HG02623 (cell line): Measurements from ENCODE around the gene RHOV.
"Not testable (repeated sequence)": the region's sequence is repeated elsewhere in the genome, so short reads cannot be mapped to it uniquely, and the experiment has no call there.

Source experiments
- ATAC-seq: cut with Tn5 transposase; IDR thresholded peaks from one replicate; pipeline ENCODE4 v1.9.1; 2021; ENCODE audit warnings: moderate library complexity; ENCODE audit not compliant: unreplicated experiment

The RHOV gene

DNA sequence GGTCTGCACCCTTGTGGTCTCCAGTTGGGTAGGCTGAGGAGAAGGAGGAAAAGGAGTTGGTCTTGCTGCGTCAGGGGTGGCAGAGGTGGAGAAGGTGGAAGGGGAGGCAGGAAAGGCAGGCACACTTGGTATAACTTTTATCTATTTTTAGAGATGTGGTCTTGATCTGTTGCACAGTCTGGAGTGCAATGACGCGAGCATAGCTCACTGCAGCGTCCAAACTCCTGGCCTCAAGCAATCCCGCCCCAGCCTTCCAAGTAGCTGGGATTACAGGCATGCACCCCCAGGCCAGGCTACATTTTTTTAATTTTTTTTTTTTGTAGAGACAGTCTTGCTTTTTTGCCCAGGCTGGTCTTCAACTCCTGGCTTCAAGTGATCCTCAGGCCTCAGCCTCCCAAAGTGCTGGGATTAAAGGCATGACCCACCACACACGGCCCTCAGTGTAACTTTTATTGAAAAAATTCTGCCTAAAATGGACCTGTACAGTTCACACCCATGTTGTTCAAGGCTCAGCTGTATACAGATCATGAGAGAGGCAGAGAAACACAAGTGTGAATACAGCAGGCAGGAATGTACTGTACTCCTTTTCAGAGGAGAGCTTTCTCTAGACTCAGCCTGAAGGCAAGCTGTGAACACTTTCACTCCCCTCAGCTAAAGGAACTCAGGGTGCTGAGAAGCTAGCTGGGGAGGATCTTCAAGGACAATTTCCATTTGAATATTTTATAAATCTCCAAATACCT, 2.1 kb upstream of the RHOV start:
- ATAC-seq: no peak

DNA sequence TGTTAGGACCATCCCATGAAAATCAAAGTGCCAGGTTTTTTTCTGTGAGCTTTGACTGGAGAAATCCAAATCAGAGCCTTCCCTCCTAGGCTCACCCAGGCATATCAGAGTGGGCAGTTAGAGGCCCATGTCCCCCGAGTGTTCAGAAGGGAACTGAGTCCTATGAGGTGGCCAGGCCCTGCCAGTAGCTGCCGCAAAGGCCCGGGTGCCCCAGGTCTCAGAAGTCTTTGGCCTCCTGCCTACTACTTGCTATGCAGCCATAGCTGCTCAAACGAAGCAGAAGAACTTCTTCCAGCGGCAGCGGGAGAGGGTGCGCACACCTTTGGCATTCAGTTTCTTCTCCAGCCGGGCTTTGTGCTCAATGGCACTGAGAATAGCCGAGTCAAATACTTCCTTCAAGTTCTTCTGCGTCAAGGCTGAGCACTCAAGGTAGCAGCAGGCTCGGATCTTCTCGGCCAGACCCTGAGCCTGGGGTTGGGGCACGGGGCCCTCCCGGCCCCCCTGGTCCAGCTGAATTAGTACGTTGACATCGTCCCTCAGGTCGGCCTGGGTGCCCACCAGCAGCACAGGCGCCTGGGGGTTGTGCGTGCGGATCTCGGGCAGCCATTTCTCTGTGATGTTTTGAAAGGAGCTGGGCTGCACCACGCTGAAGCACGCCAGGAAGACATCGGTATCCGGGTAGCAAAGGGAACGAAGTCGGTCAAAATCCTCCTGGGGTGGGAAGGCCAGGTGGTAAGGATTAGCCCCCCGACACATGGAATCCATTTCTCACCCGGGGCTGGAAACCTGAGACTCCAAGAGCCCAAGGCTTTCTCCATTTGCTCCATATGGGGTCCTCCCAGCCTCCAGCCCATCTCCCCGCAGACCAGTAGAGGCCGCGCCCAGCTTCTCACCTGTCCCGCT, 992 bp downstream of the RHOV start:
- ATAC-seq: no peak

DNA sequence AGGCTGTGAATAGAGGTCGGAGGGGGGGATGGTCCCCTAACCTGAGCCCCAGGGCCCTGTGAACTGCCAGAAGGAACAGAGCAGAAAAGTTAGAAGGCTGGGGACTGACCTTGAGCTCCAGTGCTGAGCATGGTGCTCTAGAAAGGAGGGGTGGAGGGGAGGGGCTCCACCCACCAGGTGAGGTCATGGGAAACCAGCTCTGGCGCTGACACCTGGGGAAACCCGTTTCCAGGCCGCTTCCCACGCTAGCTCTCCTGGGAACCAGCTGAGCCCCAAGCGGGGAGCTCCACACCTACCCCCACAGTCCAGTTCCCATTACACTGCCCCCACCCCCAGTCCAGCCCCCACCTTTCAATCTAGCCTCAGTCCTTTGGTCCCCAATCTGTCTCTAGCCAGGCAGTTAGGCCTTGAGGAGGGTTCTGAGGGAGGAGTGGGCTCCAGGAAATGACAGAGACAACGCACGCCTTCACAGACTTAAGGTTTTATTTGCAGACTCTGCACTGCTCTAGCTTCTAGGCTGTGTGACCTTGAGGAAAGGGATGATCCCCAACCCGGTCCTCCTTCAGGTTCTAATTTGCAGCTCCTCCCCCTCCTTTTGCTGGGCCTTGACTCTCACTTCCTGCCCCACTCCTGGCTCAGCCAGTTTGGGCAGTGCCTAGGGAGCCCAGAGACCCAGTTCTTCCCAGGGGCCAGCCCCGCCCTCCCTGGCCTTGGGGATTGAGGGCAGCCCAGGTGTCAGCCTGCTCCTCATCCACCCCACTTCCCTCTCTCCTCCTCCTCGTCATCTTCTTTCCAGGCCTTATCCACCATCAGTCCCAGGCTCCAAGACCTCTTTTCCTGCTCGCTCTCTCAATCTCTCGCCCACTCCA, 2.1 kb downstream of the RHOV start:
- ATAC-seq: no peak

DNA sequence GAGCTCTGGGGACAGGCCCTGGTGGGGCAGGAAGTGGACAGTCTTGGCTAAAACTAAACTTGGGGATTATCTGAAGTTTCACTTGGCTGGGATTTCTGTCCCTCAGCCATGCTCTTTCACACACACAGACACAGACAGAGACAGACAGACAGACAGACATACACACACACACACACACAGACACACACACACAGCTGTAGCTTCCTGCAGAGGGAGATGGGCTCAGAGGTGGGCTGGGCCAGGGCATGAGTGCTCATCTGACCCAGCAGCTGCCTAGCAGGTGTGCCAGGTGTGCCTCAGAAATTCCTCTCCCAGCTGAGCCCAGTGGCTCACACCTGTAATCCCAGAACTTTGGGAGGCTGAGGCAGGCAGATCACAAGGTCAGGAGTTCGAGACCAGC, 3.3 kb downstream of the RHOV start:
- no peak for ATAC-seq

DNA sequence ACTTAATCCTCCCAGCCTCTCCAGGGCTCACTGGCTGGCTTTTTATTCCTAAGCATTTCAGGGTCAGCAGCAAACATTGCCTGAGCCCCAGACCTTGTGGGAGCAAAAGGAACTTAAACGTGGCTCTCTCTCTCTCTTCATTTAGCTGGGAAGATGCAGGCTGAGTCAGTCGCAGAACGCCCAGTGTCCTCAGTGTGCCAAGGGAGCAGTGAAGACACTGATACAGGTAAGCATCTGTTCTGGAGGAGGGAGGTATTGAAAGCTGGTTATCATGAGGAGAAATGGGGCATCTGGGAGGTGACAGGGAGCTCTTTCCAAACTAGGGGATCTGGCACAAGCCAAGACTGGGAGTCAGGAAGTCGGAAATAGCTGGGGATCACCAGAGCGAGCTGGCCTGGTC, 4.3 kb downstream of the RHOV start:
- ATAC-seq: no peak

DNA sequence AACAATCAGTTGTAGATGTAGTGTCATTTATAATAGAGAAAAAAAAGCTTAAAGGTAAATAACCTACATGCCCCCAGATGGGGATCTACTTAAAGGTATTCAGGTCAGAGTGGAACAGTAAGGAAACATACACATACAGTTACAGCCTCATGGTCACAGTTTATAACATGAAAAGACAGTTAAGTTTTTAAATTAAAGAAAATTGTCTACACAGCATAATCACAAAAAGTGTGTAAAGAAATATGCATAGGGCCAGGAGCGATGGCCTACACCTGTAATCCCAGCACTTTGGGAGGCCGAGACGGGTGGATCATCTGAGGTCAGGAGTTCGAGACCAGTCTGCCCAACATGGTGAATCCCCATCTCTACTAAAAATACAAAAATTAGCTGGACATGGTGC, 6.8 kb downstream of the RHOV start:
- no peak for ATAC-seq

DNA sequence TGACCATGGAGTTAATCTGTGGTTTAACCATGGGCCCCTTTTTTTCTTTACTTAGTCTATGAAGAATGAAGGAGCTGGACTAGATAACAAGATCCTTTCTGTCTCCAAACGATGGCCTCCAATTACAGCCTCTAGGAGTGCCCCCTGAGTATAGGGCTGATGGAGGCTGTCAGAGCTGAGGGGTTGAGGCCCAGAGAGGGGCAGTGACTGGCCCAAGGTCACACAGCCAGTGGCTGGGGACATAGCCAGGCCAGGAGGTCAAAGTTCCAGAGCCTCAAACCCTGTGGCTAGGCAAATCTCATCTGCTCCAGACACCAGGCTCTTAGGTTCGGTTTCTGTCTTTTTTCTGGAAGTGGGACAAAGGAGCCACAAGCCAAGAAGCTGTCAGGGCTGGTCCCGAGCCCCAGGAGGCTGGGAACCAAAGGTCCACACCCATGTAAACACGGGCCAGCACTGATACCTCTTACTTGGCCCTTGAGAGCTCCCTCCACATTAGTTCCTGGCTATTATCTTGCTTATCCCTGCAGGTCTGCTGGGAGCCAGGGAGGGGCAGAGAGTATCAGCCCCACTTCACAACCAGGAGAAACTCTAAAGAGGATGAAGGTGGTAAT, 10.3 kb downstream of the RHOV start:
- no peak for ATAC-seq

DNA sequence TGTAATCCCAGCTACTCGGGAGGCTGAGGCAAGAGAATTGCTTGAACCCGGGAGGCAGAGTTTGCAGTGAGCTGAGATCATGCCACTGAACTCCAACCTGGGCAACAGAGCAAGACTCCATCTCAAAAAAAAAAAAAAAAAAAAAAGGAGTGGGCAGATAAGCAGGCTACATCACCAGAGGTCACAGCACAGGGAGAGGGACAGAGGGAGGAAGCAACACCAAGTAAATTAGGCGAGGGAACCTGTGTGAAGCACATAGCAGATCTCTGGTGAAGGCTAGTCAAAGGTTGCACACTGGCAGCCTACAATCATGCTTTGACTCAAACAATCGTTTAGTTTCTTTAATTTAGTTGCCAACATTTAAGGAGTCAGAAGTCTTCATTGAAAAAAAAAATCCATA, 12.9 kb downstream of the RHOV start:
- not testable (repeated sequence) for ATAC-seq

DNA sequence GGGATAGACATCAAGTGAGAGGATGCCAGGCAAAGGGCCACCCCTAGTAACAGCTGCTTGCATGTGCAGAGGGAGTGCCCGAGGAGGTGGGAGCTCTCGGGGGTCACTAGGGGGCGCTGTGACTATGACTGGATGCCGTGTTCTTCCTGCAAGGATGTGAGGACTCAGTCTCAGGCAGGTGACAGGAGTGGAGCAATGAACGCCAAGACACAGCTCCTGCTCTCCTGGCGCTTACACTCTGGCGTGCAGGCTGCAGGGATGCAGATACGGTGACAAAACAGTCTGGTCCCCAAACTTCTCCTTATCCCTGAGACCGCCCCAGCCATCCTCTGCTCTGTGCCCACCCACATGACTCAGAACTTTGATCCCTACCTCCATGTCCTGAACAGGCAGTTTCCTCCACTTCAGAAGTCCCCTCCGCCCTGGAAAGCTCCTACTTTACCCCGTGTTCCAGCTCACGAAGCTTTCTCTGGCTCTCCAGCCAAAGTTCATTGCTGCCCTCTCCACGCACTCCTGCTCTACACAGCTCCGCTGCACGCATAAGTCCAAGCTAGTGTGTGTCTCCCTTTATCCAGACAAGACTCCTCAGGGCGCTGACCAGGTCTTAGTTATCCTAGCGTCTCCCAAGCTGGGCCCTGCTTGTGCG, 14.7 kb downstream of the RHOV start:
- ATAC-seq: no peak

DNA sequence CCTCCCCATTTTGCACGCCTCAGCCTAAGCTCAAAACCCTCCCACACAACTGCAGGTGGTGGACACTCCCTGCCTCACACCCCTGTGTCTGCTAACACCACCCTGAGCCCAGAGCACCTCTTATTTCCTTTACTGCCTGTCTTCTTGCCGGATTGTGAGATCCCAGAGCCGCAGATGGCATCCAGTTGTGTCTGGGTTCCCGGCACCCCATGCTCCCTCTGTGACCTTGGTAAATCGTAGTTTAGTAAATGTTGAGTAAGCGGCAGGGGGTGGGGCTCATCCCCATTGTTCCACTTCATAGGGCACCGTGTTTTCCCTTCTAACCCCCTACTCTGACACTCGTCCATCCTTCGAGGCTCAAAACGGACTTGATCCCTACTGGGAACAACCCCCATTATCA, 15.3 kb downstream of the RHOV start:
- ATAC-seq: no peak

DNA sequence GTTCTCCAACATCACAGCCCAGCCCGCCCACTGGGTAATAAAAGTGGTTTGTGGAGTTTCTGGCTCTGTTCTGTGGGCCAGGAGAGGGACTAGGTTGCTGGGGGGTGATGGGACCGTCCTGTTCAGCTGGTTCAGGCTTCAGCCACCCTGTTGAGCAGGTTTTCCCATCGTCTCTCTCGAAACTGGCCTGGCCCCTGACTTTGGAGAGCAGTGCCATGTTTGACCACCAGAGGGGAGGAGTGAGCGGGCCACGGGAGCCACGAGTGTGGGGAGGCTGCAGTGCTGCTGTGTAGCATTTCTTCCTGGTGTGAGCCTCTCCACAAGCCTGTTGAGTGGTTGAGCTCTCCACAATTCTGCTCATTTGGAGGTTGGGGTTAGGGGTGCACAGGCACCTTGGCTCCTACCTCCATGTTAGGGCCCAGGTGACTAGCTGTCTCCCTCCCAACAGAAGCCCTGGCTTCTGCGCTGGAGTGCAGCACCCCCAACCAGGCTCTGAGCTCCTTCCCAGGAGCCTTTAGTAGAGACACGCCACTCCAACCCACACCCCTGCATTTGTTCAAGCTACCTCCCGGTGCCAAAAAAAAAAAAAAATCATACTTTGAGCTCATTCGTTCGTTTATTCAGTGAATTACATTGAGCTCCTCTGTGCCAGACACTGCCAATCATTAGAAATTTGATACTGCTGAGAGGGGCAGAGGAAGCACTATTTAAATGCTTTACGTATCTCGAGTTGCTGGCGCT, 16.3 kb downstream of the RHOV start:
- no peak for ATAC-seq

DNA sequence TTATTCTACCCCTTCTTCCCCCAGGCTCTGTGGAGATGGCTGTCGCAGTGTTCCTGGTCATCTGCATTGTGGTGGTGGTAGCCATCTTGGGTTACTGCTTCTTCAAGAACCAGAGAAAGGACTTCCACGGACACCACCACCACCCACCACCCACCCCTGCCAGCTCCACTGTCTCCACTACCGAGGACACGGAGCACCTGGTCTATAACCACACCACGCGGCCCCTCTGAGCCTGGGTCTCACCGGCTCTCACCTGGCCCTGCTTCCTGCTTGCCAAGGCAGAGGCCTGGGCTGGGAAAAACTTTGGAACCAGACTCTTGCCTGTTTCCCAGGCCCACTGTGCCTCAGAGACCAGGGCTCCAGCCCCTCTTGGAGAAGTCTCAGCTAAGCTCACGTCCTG, 17.3 kb downstream of the RHOV start:
- no peak for ATAC-seq

DNA sequence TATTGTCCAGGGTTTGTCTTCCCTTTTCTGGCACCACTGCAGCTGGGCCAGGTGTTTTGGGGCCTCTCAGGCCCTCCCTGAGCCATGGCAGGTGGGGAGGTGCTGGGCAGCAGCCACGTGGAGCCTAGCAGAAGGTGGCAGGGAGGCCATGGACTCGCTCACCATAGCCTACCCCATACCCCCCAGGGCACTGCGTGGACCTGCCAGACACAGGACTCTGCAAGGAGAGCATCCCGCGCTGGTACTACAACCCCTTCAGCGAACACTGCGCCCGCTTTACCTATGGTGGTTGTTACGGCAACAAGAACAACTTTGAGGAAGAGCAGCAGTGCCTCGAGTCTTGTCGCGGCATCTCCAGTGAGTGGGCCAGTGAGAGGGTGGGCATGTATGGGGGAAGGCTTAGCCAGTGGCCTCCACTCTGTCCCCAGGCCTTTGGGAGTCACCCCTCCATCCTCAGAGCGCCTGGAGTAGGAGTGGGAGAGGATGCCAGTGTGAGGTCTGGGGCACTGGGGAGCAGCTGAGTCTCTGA, 18.3 kb downstream of the RHOV start:
- no peak for ATAC-seq

DNA sequence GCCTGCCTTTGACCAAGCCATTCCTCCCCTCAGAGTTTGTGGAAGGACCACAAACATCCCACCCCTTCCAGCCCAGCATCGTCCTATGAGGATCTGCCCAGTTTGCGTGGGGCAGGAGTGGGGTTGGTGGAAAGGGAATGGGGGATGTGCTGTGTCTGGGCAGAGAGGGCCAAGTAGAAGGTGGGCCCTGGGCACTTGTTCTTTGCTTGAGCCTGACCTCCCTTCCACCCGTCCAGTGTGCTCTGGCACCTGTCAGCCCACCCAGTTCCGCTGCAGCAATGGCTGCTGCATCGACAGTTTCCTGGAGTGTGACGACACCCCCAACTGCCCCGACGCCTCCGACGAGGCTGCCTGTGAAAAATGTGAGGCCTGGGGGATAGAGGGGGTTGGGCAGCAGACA, 19.9 kb downstream of the RHOV start:
- ATAC-seq: no peak

DNA sequence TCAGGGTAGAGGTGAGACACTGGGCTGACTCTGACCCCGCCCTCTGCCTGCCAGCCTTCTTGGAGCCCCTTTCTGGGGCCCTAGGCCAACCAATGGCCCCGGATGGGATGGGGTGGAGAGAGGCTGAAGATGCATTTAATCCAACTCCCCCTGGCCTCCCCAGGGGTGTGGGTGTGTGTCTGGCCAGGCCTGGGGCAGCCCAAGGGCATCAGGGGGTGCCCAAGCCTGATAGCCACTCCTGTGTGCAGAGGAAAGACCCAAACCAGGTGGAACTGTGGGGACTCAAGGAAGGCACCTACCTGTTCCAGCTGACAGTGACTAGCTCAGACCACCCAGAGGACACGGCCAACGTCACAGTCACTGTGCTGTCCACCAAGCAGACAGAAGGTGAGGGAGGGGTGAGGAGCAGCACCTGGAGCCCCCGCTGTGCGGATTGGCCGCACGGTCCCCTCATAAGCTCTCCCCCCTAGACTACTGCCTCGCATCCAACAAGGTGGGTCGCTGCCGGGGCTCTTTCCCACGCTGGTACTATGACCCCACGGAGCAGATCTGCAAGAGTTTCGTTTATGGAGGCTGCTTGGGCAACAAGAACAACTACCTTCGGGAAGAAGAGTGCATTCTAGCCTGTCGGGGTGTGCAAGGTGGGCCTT, 20.7 kb downstream of the RHOV start:
- ATAC-seq: no peak

DNA sequence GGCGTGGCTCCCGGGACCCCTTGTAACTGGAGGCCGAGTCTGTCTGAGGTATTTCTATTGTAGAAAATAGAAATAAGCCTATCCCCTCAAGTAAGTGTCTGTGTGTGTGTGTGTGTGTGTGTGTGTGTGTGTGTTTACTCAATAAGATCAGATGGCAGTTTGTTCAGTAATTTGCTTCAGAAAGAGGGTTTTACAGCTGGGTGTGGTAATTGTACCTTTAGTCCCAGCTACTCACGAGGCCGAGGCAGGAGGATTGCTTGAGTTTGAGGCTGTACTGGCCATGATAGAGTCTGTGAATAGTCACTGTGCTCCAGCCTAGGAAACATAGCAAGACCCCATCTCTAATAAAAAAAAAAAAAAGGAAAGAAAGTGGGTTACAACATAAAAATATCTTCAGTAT, 21.5 kb downstream of the RHOV start:
- no peak for ATAC-seq

DNA sequence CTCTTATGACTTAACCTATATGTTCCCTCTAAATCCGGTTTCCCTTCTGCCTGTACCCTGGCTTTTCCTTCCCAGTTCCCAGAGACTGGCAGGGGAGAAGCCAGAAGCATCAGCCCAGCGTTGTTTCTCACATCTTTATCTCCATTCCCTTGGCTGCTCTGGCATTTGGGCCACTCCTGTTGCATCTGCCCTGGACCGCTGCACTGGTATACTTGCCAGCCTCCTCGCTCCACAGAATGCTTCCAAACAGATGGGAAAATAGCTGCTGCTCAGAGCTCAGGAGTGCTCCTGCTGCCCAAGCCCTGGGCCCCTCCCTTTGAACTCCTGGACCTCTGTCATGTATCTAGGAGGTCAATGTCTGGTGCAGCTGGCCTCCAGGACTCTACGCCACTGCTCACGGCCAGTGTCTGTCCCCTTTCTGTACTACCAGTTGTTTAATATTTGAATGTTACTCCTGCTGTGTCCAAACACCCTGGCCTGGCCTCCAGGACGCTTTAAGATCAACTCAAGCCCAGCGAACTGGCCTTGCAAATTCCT, 23.4 kb downstream of the RHOV start:
- ATAC-seq: no peak

DNA sequence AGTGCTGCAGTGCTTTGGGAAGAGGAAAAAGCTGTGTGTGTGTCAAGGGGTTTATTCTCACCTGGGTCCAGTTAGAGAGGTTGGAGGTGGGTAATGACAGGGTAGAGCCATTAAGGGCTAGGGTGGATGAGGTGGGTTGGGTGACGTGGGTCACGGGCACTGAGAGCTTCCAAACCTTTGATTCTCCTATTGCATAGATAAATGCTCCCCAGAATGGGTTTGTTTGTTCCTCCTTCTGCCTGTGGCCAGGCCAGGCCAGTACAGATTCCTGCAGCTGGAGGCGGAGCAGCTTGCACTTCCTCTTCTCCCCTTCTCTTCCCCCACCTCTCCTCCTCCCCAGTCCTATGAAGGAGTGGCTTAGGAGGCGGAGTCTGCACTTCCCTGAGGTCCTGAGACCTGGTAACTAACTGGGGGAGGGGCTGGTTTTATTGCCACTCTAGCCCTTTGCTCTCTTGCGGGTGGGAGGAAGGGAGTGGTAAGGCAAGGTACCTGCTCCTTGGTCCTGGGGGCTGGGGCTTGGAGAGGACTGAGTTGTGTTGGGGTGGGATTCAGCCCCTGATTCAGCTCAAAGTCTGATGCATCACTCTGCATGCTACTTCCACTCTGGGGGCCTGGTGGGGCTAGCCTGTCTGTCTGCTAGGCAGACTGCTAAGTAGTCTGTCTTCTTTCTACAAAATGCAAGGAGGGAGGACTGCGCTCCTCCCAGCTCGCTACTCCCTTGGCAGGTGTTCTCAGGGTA, 26.6 kb downstream of the RHOV start:
- peak; percentile 63 for ATAC-seq
